HG03064 (cell line): ENCODE measurements around the gene SH3BGRL3.

Experiments used
- ATAC-seq: cut with Tn5 transposase; IDR thresholded peaks from one replicate; pipeline ENCODE4 v1.9.1; 2021; ENCODE audit warnings: low read depth; ENCODE audit not compliant: unreplicated experiment

The SH3BGRL3 gene

GRCh38 chr1:26277261-26277661, 2.6 kb upstream of the SH3BGRL3 start:
- ATAC-seq, result no peak

- ATAC-seq, result no peak
These were observed 2.2 kb upstream of the SH3BGRL3 start for GRCh38 chr1:26277719-26278118.

- no peak for ATAC-seq
These were observed 1.6 kb upstream of the SH3BGRL3 start for GRCh38 chr1:26278303-26278702.

GRCh38 chr1:26278724-26279455, 996 bp upstream of the SH3BGRL3 start:
- ATAC-seq, result no peak

GRCh38 chr1:26280333-26281042, 602 bp downstream of the SH3BGRL3 start:
- ATAC-seq, result no peak

GRCh38 chr1:26281091-26281958, 1.4 kb downstream of the SH3BGRL3 start:
- ATAC-seq, result no peak

GRCh38 chr1:26281971-26282370, 2.1 kb downstream of the SH3BGRL3 start:
- no peak for ATAC-seq

GRCh38 chr1:26282401-26282918, 2.6 kb downstream of the SH3BGRL3 start:
- ATAC-seq, result no peak

- no peak for ATAC-seq
These were observed 3.5 kb downstream of the SH3BGRL3 start for GRCh38 chr1:26283279-26283853.

- ATAC-seq, result no peak
These were observed 4.1 kb downstream of the SH3BGRL3 start for GRCh38 chr1:26283871-26284596.

GRCh38 chr1:26284597-26285347, 4.9 kb downstream of the SH3BGRL3 start:
- ATAC-seq, result no peak

GRCh38 chr1:26285366-26286063, 5.6 kb downstream of the SH3BGRL3 start:
- no peak for ATAC-seq

GRCh38 chr1:26286064-26286416, 6.2 kb downstream of the SH3BGRL3 start:
- ATAC-seq, result no peak

GRCh38 chr1:26287033-26287711, 7.3 kb downstream of the SH3BGRL3 start:
- peak; percentile 39 for ATAC-seq

GRCh38 chr1:26287811-26288210, 7.9 kb downstream of the SH3BGRL3 start:
- no peak for ATAC-seq

GRCh38 chr1:26288311-26288941, 8.5 kb downstream of the SH3BGRL3 start:
- ATAC-seq, result no peak

GRCh38 chr1:26289158-26290059, 9.5 kb downstream of the SH3BGRL3 start:
- ATAC-seq, result no peak
